SKM-1 treated with dmso at 0.1 percent for 144 hours (cell line): Measurements from ENCODE around the gene MYOCOS.
"Not testable (repeated sequence)": the region's sequence is repeated elsewhere in the genome, so short reads cannot be mapped to it uniquely, and the experiment has no call there.

ENCODE experiments used
- DNase-seq: peaks from one replicate; lab custom pipeline; 2025; ENCODE audit not compliant: unreplicated experiment; lab: John Stamatoyannopoulos, UW

MYOCOS gene, protein sequence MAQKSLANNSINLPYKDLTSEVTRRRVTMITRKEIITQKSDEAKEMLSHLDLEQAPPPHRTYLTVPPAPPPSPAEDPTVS

GRCh38 chr1:171622152-171622462 is at the start of gene MYOCOS:
MYOCOS (plus strand) TSS chr1:171622243; CDS start chr1:171623884, 1,641 bp downstream.
- no peak for DNase-seq

GRCh38 chr1:171576144-171576543 is 45.9 kb upstream of the MYOCOS start:
- DNase-seq = no peak

GRCh38 chr1:171581226-171581625 is 40.8 kb upstream of the MYOCOS start:
- no peak for DNase-seq

DNA sequence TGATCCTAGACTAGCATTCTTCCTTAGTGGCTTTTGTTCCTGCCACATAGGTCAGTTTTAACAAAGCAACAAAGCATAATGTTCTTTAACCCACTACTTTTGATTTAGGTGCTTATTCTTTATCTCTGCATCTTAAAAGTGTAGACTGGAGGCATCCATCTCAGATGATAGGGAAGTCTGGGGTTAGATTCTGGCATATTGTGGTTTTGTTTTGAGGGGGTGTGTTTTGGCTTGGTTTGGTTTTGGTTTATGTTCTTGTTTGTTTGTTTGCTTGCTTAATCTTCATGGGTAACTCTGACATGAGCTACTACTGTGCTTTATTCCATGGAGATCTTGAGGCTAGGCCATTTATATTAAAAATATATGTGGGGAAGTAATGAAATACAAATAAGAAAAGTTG is 40.3 kb upstream of the MYOCOS start:
- DNase-seq = no peak

- no peak for DNase-seq
These were observed 39.5 kb upstream of the MYOCOS start for GRCh38 chr1:171582589-171582988.

DNA sequence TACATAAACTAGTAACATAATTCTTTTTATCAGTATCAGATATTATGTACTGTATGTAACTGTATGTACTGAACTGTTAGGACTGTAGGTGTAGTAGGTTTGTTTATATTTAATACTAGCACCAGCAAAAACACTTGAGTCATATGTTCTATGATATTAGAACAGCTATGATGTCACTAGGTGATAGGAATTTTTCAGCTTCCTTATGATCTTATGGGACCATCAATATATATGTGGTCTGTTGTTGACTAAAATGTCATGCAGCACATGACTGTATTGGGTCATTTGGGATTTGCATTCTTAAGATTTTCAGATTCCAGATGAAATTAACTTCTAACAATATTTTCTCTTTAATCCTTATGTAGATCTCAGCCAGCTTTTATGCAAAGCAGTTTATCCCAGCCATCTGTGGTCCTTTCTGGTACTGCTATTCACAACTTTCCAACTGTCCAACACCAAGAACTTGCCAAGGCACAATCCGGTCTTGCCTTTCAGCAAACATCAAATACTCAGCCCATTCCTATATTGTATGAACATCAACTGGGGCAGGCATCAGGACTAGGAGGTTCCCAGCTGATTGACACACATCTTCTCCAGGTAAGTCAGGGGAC is 38.3 kb upstream of the MYOCOS start:
- no peak for DNase-seq

GRCh38 chr1:171585715-171586114 is 36.3 kb upstream of the MYOCOS start:
- no peak for DNase-seq

DNA sequence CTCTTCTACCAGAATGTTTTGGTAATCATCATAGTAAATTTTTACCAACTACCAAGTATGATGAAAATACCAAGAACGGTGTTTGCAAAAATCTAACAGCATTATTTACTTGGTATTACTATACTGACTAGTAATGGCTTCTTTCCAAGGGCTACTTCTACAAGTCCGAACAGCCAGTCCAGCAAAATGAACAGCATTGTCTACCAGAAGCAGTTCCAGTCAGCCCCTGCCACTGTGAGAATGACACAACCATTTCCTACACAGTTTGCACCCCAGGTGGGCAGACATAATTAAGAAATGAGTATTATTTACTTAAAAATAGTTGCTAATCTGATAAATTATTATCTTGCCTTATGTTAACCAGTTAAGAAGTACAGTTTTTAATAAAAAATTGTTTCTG is 33.8 kb upstream of the MYOCOS start:
- DNase-seq = no peak

- no peak for DNase-seq
These were observed 32.0 kb upstream of the MYOCOS start for GRCh38 chr1:171590022-171590421.

DNA sequence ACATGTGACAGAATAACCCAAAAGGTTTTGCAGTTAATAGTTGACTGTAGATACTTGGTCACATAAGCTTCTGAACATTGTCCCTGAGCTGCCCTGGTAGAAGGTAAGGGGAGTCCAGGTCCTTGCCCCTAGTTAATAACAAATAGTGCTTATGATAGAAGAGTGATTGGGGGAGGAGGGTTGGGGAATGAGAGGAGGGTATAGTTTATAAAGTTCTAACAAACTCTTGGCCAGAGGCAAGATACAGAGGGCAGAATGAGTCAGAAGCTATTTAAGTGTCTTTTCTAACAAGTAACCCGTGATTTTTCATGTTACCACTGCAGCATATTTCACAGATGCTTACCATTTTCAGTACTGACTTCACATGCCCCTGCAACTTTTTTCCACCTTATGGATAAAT is 26.7 kb upstream of the MYOCOS start:
- no peak for DNase-seq

- no peak for DNase-seq
These were observed 25.9 kb upstream of the MYOCOS start for GRCh38 chr1:171596119-171596518.

- DNase-seq = no peak
These were observed 25.3 kb upstream of the MYOCOS start for GRCh38 chr1:171596705-171597104.

DNA sequence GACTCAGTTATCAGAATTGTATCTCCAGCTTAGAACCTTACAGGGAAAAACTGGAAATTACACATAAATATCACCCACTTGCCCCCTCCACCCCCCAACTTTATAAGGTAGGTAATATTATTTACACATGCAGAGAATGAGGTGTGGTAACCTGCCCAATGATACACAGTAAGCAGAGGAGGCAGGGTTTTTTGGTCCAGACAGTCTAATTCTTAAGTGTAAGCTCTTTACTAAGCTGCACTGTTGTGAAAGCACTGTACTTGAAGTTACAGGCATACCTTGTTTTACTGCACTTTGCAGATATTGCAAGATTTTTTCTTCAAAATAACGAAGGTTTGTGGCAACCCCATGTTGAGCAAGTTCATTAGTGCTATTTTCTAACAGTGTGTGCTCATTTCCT is 24.8 kb upstream of the MYOCOS start:
- no peak for DNase-seq

DNA sequence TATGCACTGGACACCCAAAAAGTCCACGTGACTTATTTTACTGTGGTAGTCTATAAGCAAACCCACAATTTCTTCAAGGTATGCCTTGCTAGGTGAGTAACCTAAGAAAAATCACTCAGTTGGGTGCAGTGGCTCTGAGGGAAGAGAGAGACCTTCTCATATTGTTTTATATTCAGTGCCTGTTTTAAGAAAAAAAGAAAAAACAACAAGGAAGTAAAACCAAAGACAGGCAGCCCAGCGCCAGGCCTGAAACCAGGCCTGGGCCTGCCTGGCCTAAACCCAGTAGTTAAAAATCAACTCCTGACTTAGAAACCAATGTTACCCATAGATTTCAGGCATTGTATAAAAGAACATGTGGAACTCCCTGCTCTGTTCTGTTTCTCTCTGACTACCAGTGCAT is 21.7 kb upstream of the MYOCOS start:
- DNase-seq = not testable (repeated sequence)

DNA sequence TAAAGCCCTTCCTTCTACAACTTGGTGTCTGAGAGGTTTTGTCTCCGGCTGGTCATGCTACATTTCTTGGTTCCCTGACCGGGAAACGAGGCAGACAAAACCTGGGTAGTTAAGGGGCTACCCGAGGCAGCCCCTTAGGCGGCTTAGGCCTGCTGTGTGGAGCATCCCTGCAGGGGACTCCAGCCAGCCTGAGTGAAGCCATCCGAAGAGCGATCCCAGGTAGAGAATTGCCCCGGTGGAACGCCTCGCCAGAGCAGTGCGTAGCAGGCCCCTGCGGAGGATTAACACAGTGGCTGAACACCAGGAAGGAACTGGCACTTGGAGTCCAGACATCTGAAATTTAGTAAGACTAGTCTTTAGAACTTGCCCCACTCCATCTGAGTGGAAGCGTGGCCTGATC is 21.2 kb upstream of the MYOCOS start:
- DNase-seq = no peak

DNA sequence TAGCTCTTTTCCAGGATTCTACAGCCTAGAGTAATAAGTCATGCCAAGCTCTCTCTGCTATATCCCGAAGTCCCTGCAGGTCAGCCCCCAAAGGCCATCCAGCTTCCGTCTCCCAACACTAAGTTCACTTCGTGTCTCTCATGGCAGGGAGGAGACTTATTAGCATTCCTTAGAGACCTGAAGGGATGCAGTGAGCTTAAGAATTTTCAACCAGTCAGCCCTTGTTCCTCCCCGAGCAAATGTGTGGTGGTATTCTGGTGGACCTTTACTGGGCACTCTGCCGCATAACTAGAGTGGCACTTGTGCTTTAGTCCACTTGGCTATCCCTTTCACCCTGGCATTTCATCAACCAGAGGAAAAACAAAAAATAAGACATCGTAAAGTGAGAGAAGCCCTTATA is 19.0 kb upstream of the MYOCOS start:
- DNase-seq = not testable (repeated sequence)

- DNase-seq = no peak
These were observed 15.6 kb upstream of the MYOCOS start for GRCh38 chr1:171606402-171606941.

DNA sequence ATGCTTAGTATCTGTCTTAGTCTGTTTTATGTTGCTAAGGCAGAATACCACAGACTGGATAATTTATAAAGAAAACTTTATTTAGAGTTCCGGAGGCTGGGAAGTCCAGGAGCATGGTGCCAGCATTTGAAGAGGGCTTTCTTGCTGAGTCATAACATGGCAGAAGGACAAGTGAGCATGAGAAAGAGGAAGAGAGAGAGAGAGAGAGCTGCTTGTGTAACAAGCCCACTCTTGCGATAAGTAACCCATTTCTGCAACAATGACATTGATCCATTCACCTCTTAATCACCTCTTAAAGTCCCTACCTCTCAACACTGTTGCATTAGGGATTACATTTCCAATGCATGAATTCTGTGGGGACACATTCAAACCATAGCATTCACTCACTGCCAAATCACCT is 11.7 kb upstream of the MYOCOS start:
- DNase-seq = peak; percentile 83

DNA sequence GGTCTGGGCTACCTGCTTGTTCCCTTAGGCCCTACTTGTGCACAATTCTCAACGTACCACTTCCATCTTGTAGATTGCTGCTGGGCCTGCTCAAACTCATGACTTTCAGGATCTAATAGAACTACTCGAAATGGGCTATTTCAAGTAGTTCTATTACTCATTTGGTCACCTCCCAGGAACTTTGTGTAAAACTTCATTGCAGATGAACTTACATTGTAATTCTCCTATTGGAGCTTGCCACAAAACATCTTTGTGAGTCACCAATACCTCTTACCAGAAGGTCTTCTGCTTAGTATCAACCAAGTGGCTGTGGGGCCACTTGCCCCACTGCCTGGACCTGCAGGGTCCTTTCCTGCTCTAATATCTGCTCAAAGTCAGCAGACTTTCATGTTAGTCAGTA is 10.7 kb upstream of the MYOCOS start:
- DNase-seq = no peak

GRCh38 chr1:171613282-171613681 is 8.8 kb upstream of the MYOCOS start:
- DNase-seq = no peak

GRCh38 chr1:171615122-171615906 is 6.7 kb upstream of the MYOCOS start:
- DNase-seq = not testable (repeated sequence)

DNA sequence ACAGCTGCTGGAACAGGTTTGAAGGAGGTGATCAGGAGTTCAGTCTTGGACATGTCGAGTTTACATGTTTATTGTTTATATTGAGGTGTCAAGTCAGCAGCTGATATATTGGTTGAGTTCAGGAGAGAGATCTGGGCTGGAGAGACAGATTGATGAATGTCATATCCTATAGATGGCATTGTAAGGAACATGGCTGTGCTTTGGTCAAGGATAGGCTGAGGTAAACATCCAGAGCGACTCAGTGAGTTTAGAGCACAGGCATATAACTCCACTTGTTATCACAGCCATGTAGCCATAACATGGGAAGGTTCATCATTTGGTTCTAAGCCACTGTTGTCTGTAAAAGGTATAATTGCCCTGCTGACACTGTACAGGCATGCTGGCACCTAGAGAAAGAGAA is 5.5 kb upstream of the MYOCOS start:
- no peak for DNase-seq
